ENCODE results near the gene C18orf63.

DNA sequence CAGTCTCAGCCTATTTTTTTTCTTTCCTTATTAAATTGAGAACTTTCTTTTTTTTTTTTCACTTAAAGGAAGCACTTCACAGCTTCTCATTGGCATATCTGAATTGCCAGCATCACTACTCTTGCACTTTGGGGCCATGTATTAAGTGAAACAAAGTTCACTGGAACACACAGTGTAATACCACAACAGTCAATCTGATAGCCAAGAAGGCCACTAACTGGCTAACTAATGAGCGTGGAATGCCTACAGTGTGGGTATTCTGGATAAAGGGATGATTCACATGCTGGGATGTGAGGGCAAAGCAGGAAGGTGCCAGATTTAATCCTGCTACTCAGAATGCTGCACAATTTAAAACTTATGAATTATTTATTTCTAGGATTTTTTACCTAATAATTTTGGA, 11.7 kb upstream of the C18orf63 start:
- TF ChIP-seq POLR2AphosphoS5 (IDR thresholded peaks at IDR 0.05; ENCODE audit: low read depth, low read length) (no peak), POLR2A (IDR thresholded peaks at IDR 0.05; ENCODE audit: low read depth, low read length) (no peak)
